HS-5 (cell line): ENCODE results near the gene IL9R.
"Not testable (repeated sequence)": the region's sequence is repeated elsewhere in the genome, so short reads cannot be mapped to it uniquely, and the experiment has no call there.

Source experiments
- DNase-seq: peaks from one replicate; pipeline ENCODE4 v3.0.0-alpha.2; 2012; ENCODE audit warnings: low read depth

Gene IL9R

GRCh38 chrX:155998761-155999510 is 1.4 kb downstream of the IL9R start:
- DNase-seq, result no peak

- DNase-seq, result not testable (repeated sequence)
Observed at GRCh38 chrX:155999751-156000150, 2.3 kb downstream of the IL9R start.

GRCh38 chrX:156000361-156000926 is 2.9 kb downstream of the IL9R start:
- DNase-seq, result no peak

- no peak for DNase-seq
Observed at GRCh38 chrX:156001001-156001666, 3.6 kb downstream of the IL9R start.

GRCh38 chrX:156001667-156002021 is 4.1 kb downstream of the IL9R start:
- no peak for DNase-seq

GRCh38 chrX:156002507-156002906 is 5.0 kb downstream of the IL9R start:
- DNase-seq, result no peak

- no peak for DNase-seq
Observed at GRCh38 chrX:156003486-156004185, 6.1 kb downstream of the IL9R start.

- DNase-seq, result no peak
Observed at GRCh38 chrX:156004256-156004655, 6.8 kb downstream of the IL9R start.

GRCh38 chrX:156004740-156005139 is 7.2 kb downstream of the IL9R start:
- no peak for DNase-seq

GRCh38 chrX:156005144-156005543 is 7.6 kb downstream of the IL9R start:
- DNase-seq, result no peak

- not testable (repeated sequence) for DNase-seq
Observed at GRCh38 chrX:156006468-156006867, 9.0 kb downstream of the IL9R start.

GRCh38 chrX:156008379-156008778 is 10.9 kb downstream of the IL9R start:
- DNase-seq, result not testable (repeated sequence)

GRCh38 chrX:156008915-156009314 is 11.4 kb downstream of the IL9R start:
- DNase-seq, result no peak

- DNase-seq, result not testable (repeated sequence)
Observed at GRCh38 chrX:156009691-156010090, 12.2 kb downstream of the IL9R start.

GRCh38 chrX:156013286-156013953 is 15.9 kb downstream of the IL9R start:
- DNase-seq, result not testable (repeated sequence)

- not testable (repeated sequence) for DNase-seq
Observed at GRCh38 chrX:156019846-156020245, 22.4 kb downstream of the IL9R start.

- not testable (repeated sequence) for DNase-seq
Observed at GRCh38 chrX:156023002-156023401, 25.5 kb downstream of the IL9R start.

GRCh38 chrX:156024949-156025492 is 27.5 kb downstream of the IL9R start:
- DNase-seq, result not testable (repeated sequence)

GRCh38 chrX:156028653-156029237 is 31.2 kb downstream of the IL9R start:
- not testable (repeated sequence) for DNase-seq

- DNase-seq, result not testable (repeated sequence)
Observed at GRCh38 chrX:156029296-156029695, 31.8 kb downstream of the IL9R start.

- not testable (repeated sequence) for DNase-seq
Observed at GRCh38 chrX:156029707-156030442, 32.4 kb downstream of the IL9R start.
